Transverse colon (tissue), 4 donors: Measurements from ENCODE around the gene PRUNE1. TPM values are rescaled to one million over a fixed set of nuclear protein-coding genes. Genes with fewer than 3 reads are reported as not detected.

ENCODE experiments used
- DNase-seq: peaks from one replicate; pipeline ENCODE4 v3.0.0-alpha.2; 2019
- H3K27ac ChIP-seq, 4 donors: fragments of 200-600 bp; sonication (generic); 2 replicates each; pipeline ENCODE4 v1.5.1; 2016 to 2018; ENCODE audit warnings: inconsistent platforms in 4 of 4
- H3K27me3 ChIP-seq: fragments of 200-600 bp; sonication (generic); 2 replicates; pipeline ENCODE4 v1.5.1; 2017; ENCODE audit warnings: inconsistent platforms
- H3K36me3 ChIP-seq, 4 donors: fragments of 200-600 bp; sonication (generic); 2 replicates each; pipeline ENCODE4 v1.5.1; 2017 to 2019; ENCODE audit warnings: inconsistent platforms in 4 of 4
- H3K4me1 ChIP-seq, 4 donors: fragments of 200-600 bp; sonication (generic); 2 replicates each; pipeline ENCODE4 v1.5.1; 2017 to 2020; ENCODE audit warnings: inconsistent platforms in 4 of 4
- H3K4me3 ChIP-seq, 4 donors: fragments of 200-600 bp; sonication (generic); 1 replicate in 1 of 4; 2 replicates in 3 of 4; pipeline versions ENCODE4 v1.5.1 to v1.6.1; 2017 to 2019; ENCODE audit warnings: inconsistent platforms in 4 of 4
- H3K9me3 ChIP-seq, 2 donors: fragments of 200-600 bp; sonication (generic); 2 replicates each; pipeline ENCODE4 v1.5.1; 2017 to 2019; ENCODE audit warnings: inconsistent platforms in 2 of 2
- CTCF ChIP-seq, 5 experiments: fragments of 200-600 bp in 3 of 5; fragments of 450-650 bp in 2 of 5; sonication (generic) in 3 of 5; IDR thresholded peaks; 1 replicate in 2 of 5; 2 replicates in 3 of 5; pipeline ENCODE4 v1.5.1; 2016 to 2017; ENCODE audit warnings: antibody characterized with exemption in 5 of 5, inconsistent platforms in 3 of 5, mild to moderate bottlenecking in 2 of 5, moderate library complexity in 1 of 5
- EP300 ChIP-seq: sonication (generic); formaldehyde crosslinking; IDR thresholded peaks from one replicate; pipeline ENCODE4 v1.6.1; 2017; ENCODE audit warnings: antibody characterized with exemption, low read depth
- POLR2A ChIP-seq: fragments of 450-650 bp; IDR thresholded peaks from one replicate; pipeline ENCODE4 v1.6.1; 2016; ENCODE audit warnings: antibody characterized with exemption, mild to moderate bottlenecking, moderate library complexity
- POLR2AphosphoS5 ChIP-seq, 3 donors: sonication (generic); formaldehyde crosslinking; IDR thresholded peaks; one replicate each; pipeline ENCODE4 v1.6.1; 2016; ENCODE audit warnings: antibody characterized with exemption in 3 of 3
- WGBS, 2 donors: methylation state at CpG; one replicate each; pipeline ENCODE4 v1.1.5; 2018; ENCODE audit warnings: low coverage in 1 of 2; 5-methylcytosine and 5-hydroxymethylcytosine counted together
- in situ Hi-C, 4 donors: fragments of 200-750 bp; cut with MboI; loops; one replicate each; pipeline versions ENCODE4 v1.15.0 to v1.15.1; 2017; ENCODE audit warnings: low sequenced_read_pairs in 3 of 4, low pct_ligation_motif_present in 1 of 4, low pct_unique_long_range_greater_than_20kb in 1 of 4
- intact Hi-C: fragments of 100-400 bp; cut with DNase I; formaldehyde crosslinking; loops from one replicate; pipeline ENCODE4 v1.15.1; 2023; ENCODE audit warnings: low total_unique reads
- total RNA-seq, 4 donors: library from RNA; depleted of rRNA; stranded (reverse); fragments of >200 nt; gene quantifications; one replicate each; pipeline ENCODE4 v1.1.0, GENCODE V29; 2016

The PRUNE1 gene
- total RNA-seq, 4 donors from 2014 or later, result 9.0 to 80.4 (median 26.8) TPM

- H3K36me3 ChIP-seq, result peaks cover 0 to 23% (median 7%) of the 10 kb centered on the region in 4 donors
- H3K9me3 ChIP-seq, result no peaks in the 10 kb centered on the region
- no peaks in the 10 kb centered on the region for H3K27me3 ChIP-seq
- TF ChIP-seq POLR2AphosphoS5 (IDR thresholded peaks at IDR 0.05), result no peak
- no peak for TF ChIP-seq POLR2A
- TF ChIP-seq EP300, result no peak
- no peak for TF ChIP-seq CTCF (IDR thresholded peaks at IDR 0.05)
- no peak overlapping the region for H3K4me3 ChIP-seq
- DNase-seq, result no peak
- no peak overlapping the region for H3K27ac ChIP-seq
- in situ Hi-C loops (loop anchor here in 1 of 4 donors (10.0 kb wide), 1 partner anchor 172 kb away; no protein-coding TSS in a partner anchor), intact Hi-C loops (no loop called here)
- WGBS, 2 donors, result 85 to 88% methylated on average over 4 to 20 of the region's 20 CpGs
- H3K4me1 ChIP-seq, result peaks cover 0 to 10% (median 0%) of the 10 kb centered on the region in 4 donors
Measured at GRCh38 chr1:150997126-150997872, 10.9 kb upstream of the PRUNE1 start.

GRCh38 chr1:150997949-150998348, 10.3 kb upstream of the PRUNE1 start:
- Histone ChIP-seq H3K27ac (no peak overlapping the region), H3K9me3 (no peaks in the 10 kb centered on the region), H3K27me3 (no peaks in the 10 kb centered on the region), H3K4me1 (peaks cover 0 to 17% (median under 1%) of the 10 kb centered on the region in 4 donors), H3K4me3 (no peak overlapping the region), H3K36me3 (peaks cover 0 to 23% (median 7%) of the 10 kb centered on the region in 4 donors)
- intact Hi-C loops (no loop called here), in situ Hi-C loops (loop anchor here in 1 of 4 donors (10.0 kb wide), 1 partner anchor 173 kb away; no protein-coding TSS in a partner anchor)
- TF ChIP-seq POLR2A (no peak), POLR2AphosphoS5 (IDR thresholded peaks at IDR 0.05) (no peak), CTCF (IDR thresholded peaks at IDR 0.05) (no peak), EP300 (no peak)
- DNase-seq, result no peak
- WGBS, 2 donors, result 58 to 83% methylated on average over 2 to 5 of the region's 5 CpGs

- in situ Hi-C loops (loop anchor here in 1 of 4 donors (10.0 kb wide), 1 partner anchor 174 kb away; no protein-coding TSS in a partner anchor), intact Hi-C loops (no loop called here)
- H3K9me3 ChIP-seq, result no peaks in the 10 kb centered on the region
- no peak overlapping the region for H3K27ac ChIP-seq
- no peaks in the 10 kb centered on the region for H3K27me3 ChIP-seq
- peaks cover 0 to 23% (median 7%) of the 10 kb centered on the region in 4 donors for H3K36me3 ChIP-seq
- peaks cover 7 to 29% (median 10%) of the 10 kb centered on the region in 4 donors for H3K4me1 ChIP-seq
- H3K4me3 ChIP-seq, result no peak overlapping the region
- TF ChIP-seq POLR2AphosphoS5 (IDR thresholded peaks at IDR 0.05), result no peak
- TF ChIP-seq EP300, result no peak
- WGBS, 2 donors, result 85 to 100% methylated on average over 5 to 17 of the region's 17 CpGs
- DNase-seq, result no peak
Measured at GRCh38 chr1:150999051-150999674, 9.1 kb upstream of the PRUNE1 start.

GRCh38 chr1:150999926-151000325, 8.3 kb upstream of the PRUNE1 start:
- H3K4me1 ChIP-seq, result peaks cover 15 to 36% (median 18%) of the 10 kb centered on the region in 4 donors

More at GRCh38 chr1:150999926-151000325, 8.3 kb upstream of the PRUNE1 start:
- intact Hi-C loops (no loop called here), in situ Hi-C loops (loop anchor here in 1 of 4 donors (10.0 kb wide), 1 partner anchor 175 kb away; no protein-coding TSS in a partner anchor)
- Histone ChIP-seq H3K4me3 (no peak overlapping the region), H3K27me3 (no peaks in the 10 kb centered on the region), H3K36me3 (peaks cover 0 to 23% (median 7%) of the 10 kb centered on the region in 4 donors), H3K9me3 (no peaks in the 10 kb centered on the region), H3K27ac (no peak overlapping the region)
- TF ChIP-seq POLR2AphosphoS5 (IDR thresholded peaks at IDR 0.05) (no peak), POLR2A (no peak), CTCF (IDR thresholded peaks at IDR 0.05) (no peak), EP300 (no peak)
- no peak for DNase-seq
- 67 to 95% methylated on average over 1 to 2 of the region's 2 CpGs for WGBS, 2 donors
